Lung (tissue), 12 donors: Measurements from ENCODE around the gene PJA1. TPM values are rescaled to one million over a fixed set of nuclear protein-coding genes. Genes with fewer than 3 reads are reported as not detected.

Experiments used
- ATAC-seq: fragments of 200-7000 bp; cut with Tn5 transposase; one replicate; pipeline ENCODE4 v1.9.1; 2020; ENCODE audit warnings: moderate number of reproducible peaks; ENCODE audit not compliant: insufficient read depth, low FRiP score
- DNase-seq, 3 donors: peaks; one replicate each; pipeline ENCODE4 v3.0.0-alpha.2; 2013 to 2017
- H3K27ac ChIP-seq, 2 donors: one replicate each; pipeline ENCODE4 v1.5.1; 2013; ENCODE audit warnings: mild to moderate bottlenecking in 2 of 2, moderate library complexity in 2 of 2, control low read depth in 1 of 2, inconsistent platforms in 1 of 2, low read depth in 1 of 2, low read length in 1 of 2
- H3K27me3 ChIP-seq, 3 donors: one replicate each; pipeline ENCODE4 v1.5.1; 2013; ENCODE audit warnings: low read length in 2 of 3; ENCODE audit not compliant: control insufficient read depth in 3 of 3, insufficient read depth in 3 of 3
- H3K36me3 ChIP-seq, 4 donors: one replicate each; pipeline ENCODE4 v1.5.1; 2013; ENCODE audit warnings: low read length in 4 of 4, mild to moderate bottlenecking in 1 of 4, moderate library complexity in 1 of 4; ENCODE audit not compliant: control insufficient read depth in 4 of 4, insufficient read depth in 4 of 4
- H3K4me1 ChIP-seq, 5 donors: one replicate each; pipeline ENCODE4 v1.5.1; 2013; ENCODE audit warnings: low read length in 5 of 5, mild to moderate bottlenecking in 2 of 5, moderate library complexity in 1 of 5; ENCODE audit not compliant: control insufficient read depth in 5 of 5, insufficient read depth in 5 of 5
- H3K4me3 ChIP-seq: one replicate; pipeline ENCODE4 v1.5.1; 2013; ENCODE audit warnings: mild to moderate bottlenecking, control low read depth, moderate library complexity
- H3K9ac ChIP-seq, 2 donors: one replicate each; pipeline ENCODE4 v1.5.1; 2013; ENCODE audit warnings: low read length in 2 of 2, control low read depth in 1 of 2; ENCODE audit not compliant: insufficient read depth in 1 of 2
- H3K9me3 ChIP-seq, 4 donors: one replicate each; pipeline ENCODE4 v1.5.1; 2013; ENCODE audit warnings: low read length in 3 of 4, mild to moderate bottlenecking in 1 of 4, moderate library complexity in 1 of 4; ENCODE audit not compliant: control insufficient read depth in 4 of 4, insufficient read depth in 3 of 4
- CTCF ChIP-seq: IDR thresholded peaks from 2 replicates; pipeline ENCODE4 v1.5.1; 2012; ENCODE audit warnings: mild to moderate bottlenecking; ENCODE audit errors: control extremely low read depth, extremely low read depth
- WGBS, 2 donors: extraction: QIAGEN DNeasy Blood & Tissue Kit; methylation state at CpG; one replicate each; pipeline ENCODE4 v1.1.7; 2013; 5-methylcytosine and 5-hydroxymethylcytosine counted together
- polyA plus RNA-seq, 2 donors: library from polyadenylated mRNA; stranded (reverse); fragments of 200-250 nt; gene quantifications; one replicate each; pipeline ENCODE4 v1.2.1, GENCODE V29; 2013
- total RNA-seq, 2 donors: library from RNA; depleted of rRNA in 1 of 2; stranded (reverse); fragments of >200 nt in 1 of 2; gene quantifications; one replicate each; pipeline ENCODE4 v1.2.1, GENCODE V29; 2014 to 2021
- donor health status: control.
- donor health status: control.
- donor health status: Bipolar disorder and iron deficiency.
- donor health status: healthy.
- donor health status: DM: yes; HTN: yes; CAD: no.

Gene PJA1
- total and polyA plus RNA-seq, 4 donors, result 4.5 to 28.3 (median 15.2) TPM

GRCh38 chrX:69116077-69116476 lies 49.2 kb downstream of the PJA1 start:
- ATAC-seq, result no peak
- WGBS, 2 donors, result 88 to 92% methylated on average over 5 to 6 of the region's 6 CpGs
- Histone ChIP-seq H3K9me3 (no peaks in the 10 kb centered on the region), H3K36me3 (no peaks in the 10 kb centered on the region), H3K4me1 (peaks cover 0 to 8% (median 0%) of the 10 kb centered on the region in 5 donors), H3K9ac (no peak overlapping the region), H3K27ac (no peak overlapping the region), H3K27me3 (peaks cover 0 to 6% (median 2%) of the 10 kb centered on the region in 3 donors), H3K4me3 (no peak overlapping the region)
- no peak for TF ChIP-seq CTCF
- DNase-seq, result no peak

GRCh38 chrX:69113723-69114122 lies 51.5 kb downstream of the PJA1 start:
- no peak overlapping the region for H3K4me3 ChIP-seq
- no peaks in the 10 kb centered on the region for H3K9me3 ChIP-seq
- H3K9ac ChIP-seq, result no peak overlapping the region
- no peak for TF ChIP-seq CTCF
- no peak for DNase-seq
- H3K27me3 ChIP-seq, result peaks cover 0 to 4% (median 0%) of the 10 kb centered on the region in 3 donors
- H3K4me1 ChIP-seq, result peaks cover 0 to 20% (median 10%) of the 10 kb centered on the region in 5 donors
- no peak for ATAC-seq
- no peak overlapping the region for H3K27ac ChIP-seq
- no peaks in the 10 kb centered on the region for H3K36me3 ChIP-seq
